Activated T-helper 2 cell treated with anti-CD3 and anti-CD28 coated beads, Interferon-gamma antibody, Interleukin-2, Interleukin-4, amounts not matched to agents 10 μg/mL and 5 μg/mL and 100 μg/mL, durations not matched to agents 14 hours and 24 hours and 36 hours (primary cell): ENCODE results near the gene RASAL2. TPM values are rescaled to one million over a fixed set of nuclear protein-coding genes. Genes with fewer than 3 reads are reported as not detected.

Source experiments
- DNase-seq: peaks from one replicate; pipeline ENCODE4 v3.0.0; 2021; ENCODE audit warnings: low spot score
- H3K27ac Mint-ChIP-seq: one replicate; pipeline ENCODE4 v1.8.0; 2021; ENCODE audit warnings: mixed read lengths
- H3K27me3 Mint-ChIP-seq: one replicate; pipeline ENCODE4 v1.8.0; 2021; ENCODE audit warnings: low read depth, mixed read lengths
- H3K36me3 Mint-ChIP-seq: one replicate; pipeline ENCODE4 v1.8.0; 2021; ENCODE audit warnings: low read depth, mixed read lengths
- H3K4me1 Mint-ChIP-seq: one replicate; pipeline ENCODE4 v1.8.0; 2021; ENCODE audit warnings: low read depth, mixed read lengths
- H3K4me3 Mint-ChIP-seq: one replicate; pipeline ENCODE4 v1.8.0; 2021; ENCODE audit warnings: low read depth, mild to moderate bottlenecking, moderate library complexity, mixed read lengths
- H3K9me3 Mint-ChIP-seq: one replicate; pipeline ENCODE4 v1.8.0; 2021; ENCODE audit warnings: mixed read lengths
- intact Hi-C: fragments of 100-400 bp; cut with micrococcal nuclease; formaldehyde crosslinking; loops from one replicate; pipeline ENCODE4 v1.15.1; 2023
- total RNA-seq: library from RNA; stranded (reverse); gene quantifications from 2 replicates; pipeline ENCODE4 v1.2.3, GENCODE V29; 2022

The RASAL2 gene
- total RNA-seq, 1 donor from 2014 or later = 0.43 TPM

DNA sequence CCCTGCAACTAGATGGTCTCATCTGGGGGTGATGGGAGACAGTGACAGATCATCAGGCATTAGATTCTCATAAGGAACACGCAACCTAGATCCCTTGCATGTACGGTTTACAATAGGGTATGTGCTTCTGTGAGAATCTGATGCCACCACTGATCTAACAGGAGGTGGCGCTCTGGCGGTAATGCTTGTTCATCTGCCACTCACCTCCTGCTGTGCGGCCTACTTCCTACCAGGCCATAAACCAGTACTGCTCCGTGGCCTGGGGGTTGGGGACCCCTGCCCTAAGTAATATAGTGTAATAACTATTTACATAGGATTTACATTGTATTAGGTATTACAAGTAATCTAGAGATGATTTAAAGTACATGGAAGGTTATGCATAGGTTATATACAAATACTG lies 267.9 kb downstream of the RASAL2 start:
- H3K27ac Mint-ChIP-seq = no peak overlapping the region
- no peaks in the 10 kb centered on the region for H3K9me3 Mint-ChIP-seq
- no peak for DNase-seq
- intact Hi-C loops = no loop called here
- no peak overlapping the region for H3K4me3 Mint-ChIP-seq
- no peaks in the 10 kb centered on the region for H3K36me3 Mint-ChIP-seq
- H3K4me1 Mint-ChIP-seq = no peaks in the 10 kb centered on the region
- no peaks in the 10 kb centered on the region for H3K27me3 Mint-ChIP-seq

DNA sequence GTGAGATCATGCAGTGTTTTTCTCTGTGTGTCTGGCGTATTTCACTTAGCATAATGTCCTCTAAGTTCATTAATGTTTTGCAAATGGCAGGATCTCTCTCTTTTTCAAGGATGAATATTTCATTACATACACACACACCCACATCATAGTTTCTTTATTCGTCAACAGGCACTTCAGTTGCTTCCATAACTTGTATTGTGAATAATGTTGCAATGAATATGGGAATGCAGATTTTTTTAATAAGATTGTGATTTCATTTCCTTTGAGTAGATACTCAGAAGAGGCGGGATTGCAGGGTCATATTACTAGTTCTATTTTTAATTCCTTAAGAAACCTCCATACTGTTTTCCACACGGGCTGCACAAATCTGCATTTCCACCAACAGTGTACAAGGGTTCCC lies 268.8 kb downstream of the RASAL2 start:
- no peak for DNase-seq
- no peaks in the 10 kb centered on the region for H3K9me3 Mint-ChIP-seq
- no peaks in the 10 kb centered on the region for H3K27me3 Mint-ChIP-seq
- no peak overlapping the region for H3K4me3 Mint-ChIP-seq
- intact Hi-C loops = no loop called here
- H3K4me1 Mint-ChIP-seq = no peaks in the 10 kb centered on the region
- no peak overlapping the region for H3K27ac Mint-ChIP-seq
- no peaks in the 10 kb centered on the region for H3K36me3 Mint-ChIP-seq

DNA sequence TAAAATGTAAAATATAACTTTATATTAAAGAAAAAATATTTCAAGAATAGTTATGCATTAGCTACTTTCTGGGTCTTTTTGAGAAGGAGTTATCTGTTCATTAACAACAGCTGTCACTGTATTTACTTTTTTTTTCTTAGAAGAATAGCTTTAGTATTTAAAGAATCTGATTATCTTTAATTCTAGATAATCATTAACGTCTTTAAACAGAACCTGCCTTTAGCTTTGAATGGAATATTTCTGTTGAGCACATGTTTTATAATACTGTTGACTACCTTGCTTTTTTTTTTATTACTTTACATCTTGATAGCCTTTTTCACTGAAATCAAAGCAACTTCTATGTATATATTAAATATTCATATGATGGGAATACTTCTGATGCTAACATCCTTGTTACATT lies 270.9 kb downstream of the RASAL2 start:
- H3K9me3 Mint-ChIP-seq = no peaks in the 10 kb centered on the region
- DNase-seq = no peak
- no peaks in the 10 kb centered on the region for H3K36me3 Mint-ChIP-seq
- no peaks in the 10 kb centered on the region for H3K27me3 Mint-ChIP-seq
- H3K27ac Mint-ChIP-seq = no peak overlapping the region
- no peak overlapping the region for H3K4me3 Mint-ChIP-seq
- intact Hi-C loops = no loop called here
- H3K4me1 Mint-ChIP-seq = no peaks in the 10 kb centered on the region

DNA sequence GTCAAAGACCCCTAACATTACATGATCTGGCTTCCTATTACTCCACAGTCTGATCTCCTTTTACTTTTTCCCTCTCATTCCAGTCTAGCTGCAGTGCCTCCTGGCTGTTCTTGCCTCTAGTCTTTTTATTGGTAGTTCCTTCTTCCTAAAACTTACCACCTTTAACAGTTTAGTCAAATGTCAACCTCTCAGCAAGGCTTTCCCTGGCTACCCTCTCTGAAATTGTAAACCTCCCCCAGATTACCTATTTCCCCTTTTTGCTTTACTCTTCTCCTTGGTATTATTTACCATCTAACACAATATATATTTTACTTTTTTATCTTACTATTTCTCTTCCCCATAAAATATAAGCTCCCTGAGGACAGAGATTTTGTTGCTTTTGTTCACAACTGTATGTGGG lies 273.2 kb downstream of the RASAL2 start:
- intact Hi-C loops = no loop called here
- DNase-seq = no peak
- no peak overlapping the region for H3K27ac Mint-ChIP-seq
- no peaks in the 10 kb centered on the region for H3K4me1 Mint-ChIP-seq
- no peaks in the 10 kb centered on the region for H3K9me3 Mint-ChIP-seq
- H3K4me3 Mint-ChIP-seq = no peak overlapping the region
- no peaks in the 10 kb centered on the region for H3K27me3 Mint-ChIP-seq
- no peaks in the 10 kb centered on the region for H3K36me3 Mint-ChIP-seq

DNA sequence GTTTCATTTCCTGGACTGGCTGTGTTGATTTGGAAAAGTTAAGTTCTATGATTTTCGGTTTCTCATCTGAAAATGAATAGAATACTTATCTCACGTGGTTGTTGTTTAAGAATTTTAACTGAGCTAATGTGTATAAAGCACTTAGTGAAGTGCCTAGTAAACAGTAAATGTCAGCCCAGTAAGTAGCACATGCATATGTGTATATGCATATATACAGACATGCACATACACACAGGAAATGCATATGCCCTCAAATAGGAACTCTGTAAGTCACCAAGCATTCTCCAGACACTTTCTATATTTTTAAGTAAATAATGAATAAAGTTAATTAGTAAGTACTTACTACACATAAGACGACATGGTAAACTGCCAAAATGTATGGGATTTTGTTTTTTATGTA lies 274.3 kb downstream of the RASAL2 start:
- DNase-seq = no peak
- no peaks in the 10 kb centered on the region for H3K9me3 Mint-ChIP-seq
- intact Hi-C loops = no loop called here
- H3K27ac Mint-ChIP-seq = no peak overlapping the region
- no peaks in the 10 kb centered on the region for H3K36me3 Mint-ChIP-seq
- no peaks in the 10 kb centered on the region for H3K4me1 Mint-ChIP-seq
- H3K4me3 Mint-ChIP-seq = no peak overlapping the region
- no peaks in the 10 kb centered on the region for H3K27me3 Mint-ChIP-seq

DNA sequence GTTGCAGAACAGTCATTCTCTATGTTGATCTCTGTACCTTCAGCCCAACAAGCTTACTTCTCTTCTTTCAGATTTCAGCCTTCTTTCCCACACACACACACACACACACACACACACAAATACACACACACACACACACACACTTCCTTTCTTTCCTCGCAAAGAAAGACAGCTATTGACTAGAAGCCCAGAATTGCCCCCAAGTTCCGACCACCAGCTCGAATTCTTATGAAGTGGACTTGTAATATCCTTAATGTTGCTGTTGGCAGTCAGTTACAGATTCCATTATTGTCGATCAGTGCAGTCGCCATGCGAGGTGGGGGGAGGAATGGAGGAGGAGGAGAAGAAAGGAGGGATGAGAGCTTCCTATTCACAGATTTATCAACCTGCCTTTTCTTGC lies 277.3 kb downstream of the RASAL2 start:
- no peaks in the 10 kb centered on the region for H3K36me3 Mint-ChIP-seq
- no peak for DNase-seq
- intact Hi-C loops = no loop called here
- H3K27me3 Mint-ChIP-seq = no peaks in the 10 kb centered on the region
- no peak overlapping the region for H3K4me3 Mint-ChIP-seq
- no peak overlapping the region for H3K27ac Mint-ChIP-seq
- H3K9me3 Mint-ChIP-seq = no peaks in the 10 kb centered on the region
- no peaks in the 10 kb centered on the region for H3K4me1 Mint-ChIP-seq

DNA sequence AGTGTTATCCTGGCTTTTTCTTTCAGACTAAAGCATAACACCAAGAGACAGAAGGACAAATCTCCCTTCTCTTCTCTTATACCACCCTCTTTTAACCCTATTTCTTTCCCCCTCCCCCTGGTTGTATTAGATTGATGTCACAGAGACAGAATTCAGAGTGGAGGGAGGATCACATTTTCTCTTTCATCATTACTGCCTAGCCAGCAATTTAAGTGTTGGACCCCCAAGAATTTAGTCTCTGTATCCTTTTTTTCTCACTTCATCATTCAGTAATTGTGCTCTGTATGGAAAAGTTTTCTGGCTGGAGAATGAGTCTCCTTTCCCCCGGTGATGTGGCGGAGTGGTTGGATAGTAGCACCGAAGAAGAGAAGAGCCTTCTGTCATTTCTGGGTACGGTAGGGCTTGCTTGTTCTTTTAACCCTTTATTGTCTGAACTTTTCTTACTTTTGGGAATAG lies 278.1 kb downstream of the RASAL2 start:
- no peak for DNase-seq
- no peaks in the 10 kb centered on the region for H3K9me3 Mint-ChIP-seq
- intact Hi-C loops = no loop called here
- no peak overlapping the region for H3K27ac Mint-ChIP-seq
- no peaks in the 10 kb centered on the region for H3K36me3 Mint-ChIP-seq
- no peak overlapping the region for H3K4me3 Mint-ChIP-seq
- H3K27me3 Mint-ChIP-seq = no peaks in the 10 kb centered on the region
- H3K4me1 Mint-ChIP-seq = no peaks in the 10 kb centered on the region

DNA sequence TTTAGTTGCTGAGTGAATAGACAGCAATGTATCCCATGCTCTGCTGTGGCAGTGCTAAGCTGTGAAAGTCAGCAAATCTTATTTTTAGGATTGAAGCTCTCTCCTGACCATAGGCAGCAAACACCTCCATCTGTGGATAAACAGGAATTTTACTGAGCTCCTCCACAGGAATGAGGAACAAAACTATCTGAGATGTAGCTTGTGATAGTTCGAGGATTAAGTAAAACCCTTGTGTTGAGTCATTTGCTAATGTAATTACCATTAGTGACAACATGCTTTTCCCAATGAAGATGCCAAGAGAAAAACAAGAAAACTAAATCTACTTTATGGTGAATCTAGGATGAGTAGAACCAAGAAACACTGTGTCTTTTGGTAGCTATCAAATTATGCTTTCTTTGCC lies 280.1 kb downstream of the RASAL2 start:
- no peak overlapping the region for H3K4me3 Mint-ChIP-seq
- DNase-seq = no peak
- intact Hi-C loops = no loop called here
- no peaks in the 10 kb centered on the region for H3K4me1 Mint-ChIP-seq
- no peaks in the 10 kb centered on the region for H3K9me3 Mint-ChIP-seq
- H3K27ac Mint-ChIP-seq = no peak overlapping the region
- H3K36me3 Mint-ChIP-seq = no peaks in the 10 kb centered on the region
- peaks cover 2% of the 10 kb centered on the region for H3K27me3 Mint-ChIP-seq

DNA sequence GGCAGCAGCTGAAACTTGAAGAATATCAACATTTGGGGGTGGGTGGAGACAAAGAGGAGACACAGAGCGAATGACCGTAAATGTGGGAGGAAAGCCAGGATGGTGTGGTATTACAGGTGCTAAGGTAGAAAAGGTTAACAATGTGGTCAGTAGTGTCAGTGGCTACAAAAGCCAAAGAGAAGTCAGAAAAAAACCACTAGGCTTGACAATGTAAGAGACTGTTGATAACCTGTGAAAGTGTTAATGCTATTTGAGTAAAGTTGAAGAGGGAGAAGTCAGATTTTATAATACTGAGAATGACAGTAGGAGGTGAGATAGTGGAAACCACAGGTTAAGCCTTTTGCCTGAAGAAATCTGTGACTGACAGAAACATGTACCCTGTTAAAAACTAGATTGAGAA lies 282.1 kb downstream of the RASAL2 start:
- H3K27ac Mint-ChIP-seq = no peak overlapping the region
- no peak for DNase-seq
- H3K4me1 Mint-ChIP-seq = no peaks in the 10 kb centered on the region
- H3K36me3 Mint-ChIP-seq = no peaks in the 10 kb centered on the region
- no peak overlapping the region for H3K4me3 Mint-ChIP-seq
- intact Hi-C loops = no loop called here
- H3K9me3 Mint-ChIP-seq = no peaks in the 10 kb centered on the region
- peaks cover 2% of the 10 kb centered on the region for H3K27me3 Mint-ChIP-seq

DNA sequence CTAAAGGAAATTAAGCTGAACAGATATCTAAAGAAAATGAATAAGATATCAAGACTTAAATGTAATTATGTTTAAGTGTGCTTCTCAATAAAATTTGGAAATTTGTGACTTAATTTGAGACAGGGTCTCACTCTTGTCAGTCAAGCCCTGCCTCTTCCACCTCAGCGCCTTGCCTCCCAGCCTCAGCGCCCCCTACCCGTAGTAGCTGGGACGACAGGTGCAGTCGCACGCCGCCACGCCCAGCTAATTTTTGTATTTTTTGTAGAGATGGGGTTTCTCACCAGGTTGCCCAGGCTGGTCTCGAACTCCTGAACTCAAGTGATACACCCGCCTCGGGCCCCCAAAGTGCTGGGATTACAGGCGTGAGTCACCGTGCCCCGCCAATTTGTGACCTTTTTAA lies 285.9 kb downstream of the RASAL2 start:
- intact Hi-C loops = no loop called here
- Mint-ChIP-seq H3K4me3 (no peak overlapping the region), H3K9me3 (no peaks in the 10 kb centered on the region), H3K27me3 (peaks cover 2% of the 10 kb centered on the region), H3K27ac (no peak overlapping the region), H3K36me3 (no peaks in the 10 kb centered on the region), H3K4me1 (no peaks in the 10 kb centered on the region)
- DNase-seq = no peak

DNA sequence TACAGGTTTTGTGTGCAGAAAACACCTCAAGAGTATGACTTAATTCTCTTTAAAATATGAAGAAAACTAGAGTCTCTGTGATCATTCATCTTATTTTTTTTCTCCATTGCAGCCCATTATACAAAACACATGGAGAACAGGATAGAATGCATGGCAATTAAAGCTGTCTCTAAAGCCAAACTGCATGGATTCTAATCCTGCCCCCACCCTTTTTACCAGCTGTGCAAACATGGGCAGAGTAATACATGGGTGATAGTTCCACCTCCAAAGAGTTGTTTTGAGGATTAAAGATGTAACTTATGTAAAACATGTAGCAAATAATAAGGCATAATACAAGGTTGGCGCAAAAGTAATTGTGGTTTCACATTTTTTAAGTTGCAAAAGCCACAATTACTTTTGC lies 288.5 kb downstream of the RASAL2 start:
- no peak for DNase-seq
- H3K4me3 Mint-ChIP-seq = no peak overlapping the region
- H3K27ac Mint-ChIP-seq = no peak overlapping the region
- no peaks in the 10 kb centered on the region for H3K9me3 Mint-ChIP-seq
- H3K27me3 Mint-ChIP-seq = peaks cover 2% of the 10 kb centered on the region
- no peaks in the 10 kb centered on the region for H3K4me1 Mint-ChIP-seq
- intact Hi-C loops = no loop called here
- no peaks in the 10 kb centered on the region for H3K36me3 Mint-ChIP-seq

DNA sequence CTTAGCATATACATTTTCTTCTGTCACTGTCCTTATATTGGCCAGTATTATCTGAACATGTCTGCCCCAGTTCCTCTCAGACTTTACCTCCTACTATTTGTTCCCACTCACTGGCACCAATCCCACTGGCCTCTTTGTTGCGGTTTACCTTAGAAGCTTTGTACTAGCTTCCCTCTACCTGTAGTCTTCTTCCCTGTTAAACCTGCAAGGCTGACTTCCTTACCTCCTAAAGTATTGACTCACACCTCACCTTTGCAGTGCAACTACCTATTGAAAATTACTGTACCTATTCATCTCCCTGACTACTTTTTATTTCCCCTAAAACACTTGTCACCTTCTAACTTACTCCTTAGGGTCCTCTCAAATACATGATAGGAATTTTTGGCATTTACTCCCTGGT lies 291.8 kb downstream of the RASAL2 start:
- DNase-seq = no peak
- no peaks in the 10 kb centered on the region for H3K4me1 Mint-ChIP-seq
- H3K36me3 Mint-ChIP-seq = no peaks in the 10 kb centered on the region
- no peaks in the 10 kb centered on the region for H3K9me3 Mint-ChIP-seq
- no peaks in the 10 kb centered on the region for H3K27me3 Mint-ChIP-seq
- H3K4me3 Mint-ChIP-seq = no peak overlapping the region
- H3K27ac Mint-ChIP-seq = no peak overlapping the region
- intact Hi-C loops = no loop called here

DNA sequence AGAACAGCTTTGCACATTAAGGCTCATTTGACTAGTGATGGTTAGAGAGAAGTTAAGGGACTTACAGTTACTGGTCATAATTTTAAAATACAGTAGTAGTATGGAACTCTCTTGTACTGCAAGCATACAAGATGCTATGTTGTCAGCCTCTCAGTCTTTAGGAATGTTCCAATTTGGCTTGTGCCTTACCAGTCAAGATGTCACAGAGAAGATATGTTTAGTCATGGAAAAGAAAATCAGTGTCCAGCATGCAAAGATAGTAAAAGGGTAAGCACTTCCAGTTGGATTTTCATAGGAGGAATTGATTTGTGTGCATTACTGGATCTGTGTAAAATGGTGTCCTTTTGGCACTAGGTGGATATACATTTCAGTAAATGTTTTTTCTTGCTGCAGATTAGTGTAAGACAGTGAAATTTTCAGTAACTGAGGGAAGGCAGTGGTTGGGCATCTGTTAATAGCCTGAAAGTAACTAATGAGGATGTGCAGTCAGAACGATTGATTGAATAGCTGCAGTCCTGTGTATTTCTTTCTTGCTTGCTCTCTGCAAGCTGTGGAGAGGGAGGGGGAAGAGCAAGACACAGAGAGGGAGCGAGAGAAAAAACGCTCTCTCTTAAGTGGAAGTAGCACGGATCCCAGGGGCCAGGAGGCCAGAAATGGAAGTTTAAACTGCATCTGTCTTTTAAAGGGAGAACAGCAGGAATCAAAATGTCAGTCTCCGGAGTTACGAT lies 294.7 kb downstream of the RASAL2 start:
- intact Hi-C loops = no loop called here
- H3K36me3 Mint-ChIP-seq = no peaks in the 10 kb centered on the region

DNA sequence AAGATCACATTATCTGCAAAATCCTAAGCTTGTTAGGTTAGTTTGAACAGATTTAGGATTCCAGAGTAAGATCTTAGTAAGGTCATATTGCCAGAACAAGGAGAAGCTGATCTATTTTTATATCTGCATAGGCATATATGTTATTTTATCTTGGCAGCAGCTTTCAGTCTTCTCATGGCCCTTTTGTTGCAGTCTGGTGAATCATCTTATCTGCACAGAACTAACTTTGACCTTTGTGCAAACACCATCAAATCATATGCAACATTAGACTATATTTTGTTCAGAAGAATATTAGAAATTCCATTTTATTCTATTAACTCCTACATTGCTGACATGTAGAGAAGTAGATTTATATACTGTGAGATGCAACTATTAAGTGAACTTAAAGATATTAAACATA lies 295.5 kb downstream of the RASAL2 start:
- no peak for DNase-seq
- H3K4me1 Mint-ChIP-seq = no peaks in the 10 kb centered on the region
- H3K4me3 Mint-ChIP-seq = no peak overlapping the region
- H3K9me3 Mint-ChIP-seq = no peaks in the 10 kb centered on the region
- intact Hi-C loops = no loop called here
- H3K27me3 Mint-ChIP-seq = no peaks in the 10 kb centered on the region
- no peaks in the 10 kb centered on the region for H3K36me3 Mint-ChIP-seq
- no peak overlapping the region for H3K27ac Mint-ChIP-seq

More for the DNA sequence above, 294.7 kb downstream of the RASAL2 start:
- H3K27me3 Mint-ChIP-seq = no peaks in the 10 kb centered on the region
- H3K4me1 Mint-ChIP-seq = no peaks in the 10 kb centered on the region
- DNase-seq = no peak
- no peak overlapping the region for H3K4me3 Mint-ChIP-seq
- no peaks in the 10 kb centered on the region for H3K9me3 Mint-ChIP-seq
- H3K27ac Mint-ChIP-seq = no peak overlapping the region
